Stimulated activated naive CD8-positive, alpha-beta T cell treated with anti-CD3 and anti-CD28 coated beads, Interleukin-15, amount 100 ng/mL, for 72 hours (primary cell): ENCODE results near the gene CD163L1.
A peak's percentile ranks its signal among the peaks of the same experiment; 100 is the strongest.
"Not testable (repeated sequence)": the region's sequence is repeated elsewhere in the genome, so short reads cannot be mapped to it uniquely, and the experiment has no call there.

Experiments
- ATAC-seq: fragments of 150-1000 bp; cut with Tn5 transposase; 2 replicates; pipeline ENCODE4 v1.10.0; 2021; ENCODE audit warnings: mild to moderate bottlenecking, moderate library complexity
- DNase-seq, 2 donors: peaks; one replicate each; pipeline ENCODE4 v3.0.0; 2021 to 2022
- H3K27ac Mint-ChIP-seq, 2 donors: one replicate each; pipeline ENCODE4 v1.8.0; 2022; ENCODE audit warnings: mild to moderate bottlenecking in 2 of 2, mixed read lengths in 2 of 2, moderate library complexity in 2 of 2
- H3K27me3 Mint-ChIP-seq: one replicate; pipeline ENCODE4 v1.8.0; 2022; ENCODE audit warnings: mixed read lengths
- H3K4me1 Mint-ChIP-seq: one replicate; pipeline ENCODE4 v1.8.0; 2022; ENCODE audit warnings: mild to moderate bottlenecking, mixed read lengths
- H3K4me3 Mint-ChIP-seq, 2 donors: one replicate each; pipeline ENCODE4 v1.8.0; 2022; ENCODE audit warnings: mild to moderate bottlenecking in 2 of 2, mixed read lengths in 2 of 2, moderate library complexity in 1 of 2
- H3K9me3 Mint-ChIP-seq, 2 donors: one replicate each; pipeline ENCODE4 v1.8.0; 2022; ENCODE audit warnings: mixed read lengths in 2 of 2

Gene CD163L1

DNA sequence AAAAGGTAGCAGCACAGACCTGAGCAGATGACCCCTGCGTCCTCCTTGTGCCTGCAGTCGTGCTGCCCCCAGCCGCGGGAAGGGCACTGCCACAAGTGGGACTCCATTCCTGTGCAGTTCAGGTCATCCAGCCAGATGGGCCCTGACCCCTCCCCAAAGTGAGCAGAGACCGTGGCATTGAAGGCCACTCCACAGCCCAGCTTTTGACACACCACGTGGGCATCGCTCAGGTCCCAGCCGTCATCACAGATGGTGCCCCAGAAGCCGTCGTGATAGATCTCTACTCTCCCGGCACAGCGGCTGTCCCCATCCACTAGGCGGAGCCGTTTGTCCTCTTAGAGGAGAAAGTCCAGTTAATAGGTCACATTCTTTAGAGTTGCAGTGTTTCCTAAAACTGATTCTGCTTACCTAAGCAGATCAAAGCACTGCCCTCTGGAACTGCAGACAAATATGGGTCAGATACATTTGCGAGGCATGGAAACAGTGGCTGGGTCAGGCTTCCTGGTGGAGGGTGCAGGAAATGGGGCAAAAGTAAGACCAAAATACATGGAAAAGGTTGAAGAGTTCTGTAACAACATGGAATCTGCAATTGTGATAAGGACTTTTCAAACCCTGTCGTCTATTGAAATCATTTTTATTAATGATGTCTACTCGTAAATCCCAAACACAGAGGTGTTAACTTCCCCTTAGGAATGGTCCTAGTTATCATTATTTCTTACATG is 69.4 kb downstream of the CD163L1 start:
- Mint-ChIP-seq H3K4me3 (no peak overlapping the region), H3K4me1 (no peaks in the 10 kb centered on the region), H3K27ac (no peak overlapping the region), H3K27me3 (peaks cover 27% of the 10 kb centered on the region), H3K9me3 (peaks cover 0 to 7% of the 10 kb centered on the region in 2 donors)
- DNase-seq, result peak; percentile 11 to 13
- ATAC-seq, result peak; percentile 46

DNA sequence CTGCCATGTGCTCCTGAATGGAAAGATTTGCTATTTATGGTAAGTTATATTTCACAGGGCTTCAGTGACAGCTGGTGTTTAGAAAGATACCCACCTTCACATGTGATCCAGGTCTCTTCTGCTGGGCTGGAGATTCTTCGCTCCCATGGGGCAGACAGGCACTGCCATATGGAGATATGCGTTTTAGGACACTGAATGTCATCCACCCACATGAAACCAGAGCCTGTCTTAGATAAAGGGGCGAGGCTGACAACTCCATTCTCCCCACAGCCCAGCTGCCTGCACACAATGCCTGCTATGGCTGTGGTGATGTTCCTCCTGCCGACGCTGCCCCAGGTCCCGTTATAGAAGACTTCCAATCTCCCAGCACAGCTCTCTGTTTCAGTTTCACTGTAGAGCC is 70.7 kb downstream of the CD163L1 start:
- Mint-ChIP-seq H3K4me1 (no peaks in the 10 kb centered on the region), H3K27ac (no peak overlapping the region), H3K4me3 (no peak overlapping the region), H3K27me3 (peaks cover 27% of the 10 kb centered on the region), H3K9me3 (peaks cover 0 to 7% of the 10 kb centered on the region in 2 donors)
- ATAC-seq (no peak), DNase-seq (no peak)

DNA sequence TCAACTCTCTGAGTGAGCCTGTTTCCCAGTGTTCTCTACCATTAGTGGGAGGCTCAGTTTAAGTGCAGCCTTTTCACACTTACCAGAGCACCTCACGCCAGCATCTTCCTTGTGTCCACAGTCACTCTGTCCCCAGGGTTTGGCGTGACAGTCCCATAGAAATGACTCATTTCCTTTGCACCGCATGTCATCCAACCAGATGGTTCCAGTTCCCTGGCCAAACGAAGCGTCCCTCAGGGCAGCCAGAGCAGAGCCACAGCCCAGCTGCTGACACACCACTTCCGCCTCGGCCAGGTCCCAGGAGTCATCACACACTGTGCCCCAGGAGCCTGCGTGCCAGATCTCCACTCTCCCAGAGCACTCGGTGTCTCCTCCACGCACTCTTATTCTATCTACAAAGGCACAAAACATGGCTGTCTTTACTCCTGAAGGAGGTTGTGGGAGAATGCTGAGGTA is 74.7 kb downstream of the CD163L1 start:
- ATAC-seq, result no peak
- Mint-ChIP-seq H3K4me3 (no peak overlapping the region), H3K9me3 (peaks cover 0 to 7% of the 10 kb centered on the region in 2 donors), H3K27ac (peak overlapping the region in 1 of 2 donors; percentile 22), H3K4me1 (no peaks in the 10 kb centered on the region), H3K27me3 (peaks cover 14% of the 10 kb centered on the region)
- DNase-seq, result no peak

DNA sequence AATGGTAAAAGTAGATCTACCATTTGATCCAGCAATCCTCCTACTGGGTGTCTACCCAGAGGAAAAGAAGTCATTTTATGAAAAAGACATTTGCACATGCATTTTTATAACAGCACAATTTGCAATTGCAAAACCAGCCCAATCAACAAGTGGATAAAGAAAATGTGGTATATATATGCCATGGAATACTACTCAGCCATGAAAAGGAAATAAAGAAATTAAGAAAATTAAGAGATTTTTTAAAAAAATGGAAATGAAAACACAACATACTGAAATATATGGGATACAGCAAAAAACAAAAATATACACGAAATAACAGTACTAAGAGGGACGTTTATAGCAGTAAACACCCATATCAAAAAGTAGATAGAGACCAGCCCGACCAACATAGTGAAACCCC is 81.2 kb downstream of the CD163L1 start:
- H3K4me1 Mint-ChIP-seq, result no peaks in the 10 kb centered on the region

DNA sequence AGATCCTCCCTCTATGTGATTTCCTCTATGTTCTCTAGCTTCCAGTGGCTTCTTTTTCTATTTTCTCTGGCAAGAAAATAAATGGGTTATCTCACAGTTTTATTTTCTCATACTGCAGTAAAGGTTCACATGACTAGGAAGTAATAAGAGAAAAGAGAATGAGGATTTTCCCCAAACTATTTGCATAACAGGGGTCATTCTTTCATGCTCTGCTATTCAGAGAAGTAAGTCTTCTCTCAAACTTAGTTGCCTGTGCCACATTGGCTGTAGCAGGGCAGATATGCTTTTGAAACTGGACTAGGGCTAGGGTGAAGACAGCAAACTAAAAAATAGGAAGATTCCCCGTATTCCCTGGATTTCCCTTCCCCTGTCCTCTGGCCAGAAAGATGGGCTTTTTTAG is 82.7 kb downstream of the CD163L1 start:
- H3K27ac Mint-ChIP-seq, result no peak overlapping the region
- no peaks in the 10 kb centered on the region for H3K9me3 Mint-ChIP-seq
- ATAC-seq, result no peak
- DNase-seq, result no peak
- no peaks in the 10 kb centered on the region for H3K27me3 Mint-ChIP-seq
- no peaks in the 10 kb centered on the region for H3K4me1 Mint-ChIP-seq
- no peak overlapping the region for H3K4me3 Mint-ChIP-seq

More for the DNA sequence above, 81.2 kb downstream of the CD163L1 start:
- Mint-ChIP-seq H3K9me3 (no peaks in the 10 kb centered on the region), H3K27ac (no peak overlapping the region), H3K4me3 (no peak overlapping the region), H3K27me3 (no peaks in the 10 kb centered on the region)
- ATAC-seq, result no peak
- no peak for DNase-seq

DNA sequence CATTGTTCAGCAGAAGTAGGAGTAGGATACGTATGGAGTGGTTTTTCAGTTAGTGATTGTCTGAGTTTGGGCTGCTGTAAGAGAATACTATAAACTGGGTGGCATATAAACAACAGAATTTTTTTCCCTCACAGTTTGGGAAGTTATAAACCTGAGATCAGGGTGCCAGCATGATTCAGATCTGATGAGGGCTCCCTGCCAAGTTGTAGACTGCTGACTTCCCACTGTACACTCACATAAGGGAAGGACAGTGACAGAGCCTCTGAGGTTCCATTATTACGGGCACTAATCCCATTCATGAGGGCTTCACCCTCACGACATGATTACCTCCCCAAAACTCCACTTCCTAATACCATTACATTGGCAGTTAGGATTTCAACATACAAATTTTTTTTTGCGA is 89.4 kb downstream of the CD163L1 start:
- no peak for DNase-seq
- no peak for ATAC-seq
- Mint-ChIP-seq H3K4me1 (no peaks in the 10 kb centered on the region), H3K27ac (no peak overlapping the region), H3K27me3 (peaks cover 12% of the 10 kb centered on the region), H3K9me3 (no peaks in the 10 kb centered on the region), H3K4me3 (no peak overlapping the region)

DNA sequence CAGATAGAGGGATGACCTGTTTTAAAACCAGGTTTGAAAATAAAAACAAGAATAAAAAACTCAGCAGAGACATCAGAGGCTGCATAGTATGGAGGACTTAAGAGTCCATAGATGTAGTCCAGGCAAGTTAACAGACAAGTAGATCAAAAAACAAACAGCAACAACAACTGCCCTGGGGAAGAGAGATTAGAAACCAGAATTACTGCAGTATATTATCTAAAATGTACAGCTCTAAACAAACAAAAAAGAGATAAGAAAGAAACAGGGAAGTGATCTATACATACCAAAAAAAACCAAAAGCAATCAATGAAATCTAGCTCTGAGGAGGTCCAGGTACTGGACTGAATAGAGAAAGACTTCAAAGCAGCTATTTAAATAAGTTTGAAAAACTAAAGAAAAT is 91.3 kb downstream of the CD163L1 start:
- H3K4me1 Mint-ChIP-seq, result no peaks in the 10 kb centered on the region

DNA sequence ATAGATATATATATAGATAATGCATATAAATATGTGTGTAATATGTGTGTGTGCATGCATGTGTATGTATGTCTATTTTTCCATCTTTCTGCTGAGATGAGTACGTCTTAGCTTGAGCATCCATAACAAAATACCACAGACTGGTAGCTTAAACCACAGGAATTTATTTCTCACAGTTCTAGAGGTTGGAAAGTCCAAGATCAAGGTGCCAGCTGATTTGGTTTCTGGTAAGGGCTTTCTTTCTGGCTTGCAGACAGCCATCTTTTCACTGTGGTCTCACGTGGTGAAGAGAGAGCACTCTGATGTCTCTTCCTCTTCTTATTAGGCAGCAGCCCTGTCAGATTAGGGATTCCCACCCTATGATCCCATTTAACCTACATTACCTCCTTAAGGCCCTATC is 92.8 kb downstream of the CD163L1 start:
- Mint-ChIP-seq H3K4me1 (peaks cover 6% of the 10 kb centered on the region), H3K9me3 (peaks cover 3 to 4% of the 10 kb centered on the region in 2 donors)

More for the DNA sequence above, 91.3 kb downstream of the CD163L1 start:
- H3K27me3 Mint-ChIP-seq, result peaks cover 12% of the 10 kb centered on the region
- H3K27ac Mint-ChIP-seq, result no peak overlapping the region
- H3K9me3 Mint-ChIP-seq, result no peaks in the 10 kb centered on the region
- ATAC-seq (no peak), DNase-seq (no peak)
- no peak overlapping the region for H3K4me3 Mint-ChIP-seq

DNA sequence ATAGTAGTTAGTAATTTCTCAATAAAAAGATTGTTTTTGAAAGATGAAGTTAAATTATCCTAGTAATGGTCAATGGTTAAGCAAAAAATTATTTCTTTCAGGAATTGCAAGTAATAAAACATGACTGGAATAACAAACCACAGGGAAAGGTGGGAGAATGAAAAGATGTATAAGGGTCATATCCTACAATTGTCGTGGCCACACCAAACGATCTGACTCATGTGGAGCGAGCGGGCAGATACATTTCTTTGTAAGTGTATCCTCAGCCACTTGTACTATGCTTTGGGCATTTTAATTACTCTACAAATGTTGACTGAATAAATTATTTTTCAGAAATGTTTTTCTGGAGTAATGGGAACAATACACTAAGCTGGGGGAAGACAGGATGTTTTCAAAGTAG is 94.5 kb downstream of the CD163L1 start:
- H3K9me3 Mint-ChIP-seq, result peaks cover 4 to 20% of the 10 kb centered on the region in 2 donors
- peaks cover 8% of the 10 kb centered on the region for H3K4me1 Mint-ChIP-seq
- DNase-seq, result no peak
- no peak overlapping the region for H3K4me3 Mint-ChIP-seq
- peaks cover 12% of the 10 kb centered on the region for H3K27me3 Mint-ChIP-seq
- H3K27ac Mint-ChIP-seq, result no peak overlapping the region
- ATAC-seq, result no peak

More for the DNA sequence above, 92.8 kb downstream of the CD163L1 start:
- no peak for ATAC-seq
- no peak overlapping the region for H3K4me3 Mint-ChIP-seq
- H3K27ac Mint-ChIP-seq, result no peak overlapping the region
- DNase-seq, result no peak
- peaks cover 12% of the 10 kb centered on the region for H3K27me3 Mint-ChIP-seq

DNA sequence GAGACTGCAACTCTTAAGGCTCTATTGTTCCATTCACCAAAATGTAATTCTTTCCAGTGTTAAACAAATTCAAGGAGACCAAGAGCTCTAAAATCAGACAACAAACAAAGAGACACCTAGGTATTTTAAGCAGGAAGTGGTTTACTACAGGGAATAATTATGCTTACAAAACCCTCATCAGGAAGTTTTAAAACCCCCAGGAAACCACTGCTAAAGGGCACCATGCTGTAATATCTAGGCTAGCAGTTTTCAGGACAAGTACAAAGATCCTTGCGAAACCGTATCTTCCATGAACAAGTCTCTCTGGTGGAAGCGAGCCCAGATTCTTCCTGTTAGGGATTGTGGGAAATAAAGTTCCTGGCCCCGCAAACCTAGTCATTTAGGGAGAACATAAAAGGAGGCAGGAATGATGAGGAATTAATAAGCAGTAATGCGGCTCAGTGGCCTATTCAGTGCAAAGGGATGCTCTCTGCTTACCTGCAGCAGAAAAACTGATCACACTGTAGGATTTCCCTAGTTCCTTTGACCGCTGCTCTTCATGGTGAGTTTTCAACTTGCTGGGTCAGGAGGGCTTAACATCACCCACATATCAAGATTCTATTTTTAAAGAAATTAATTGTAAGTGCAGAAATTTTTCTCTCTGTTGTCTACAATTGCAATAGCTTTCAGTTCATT is 97.3 kb downstream of the CD163L1 start:
- Mint-ChIP-seq H3K9me3 (peaks cover 10 to 38% of the 10 kb centered on the region in 2 donors), H3K4me1 (peaks cover 8% of the 10 kb centered on the region), H3K27me3 (no peaks in the 10 kb centered on the region), H3K27ac (peak overlapping the region in 1 of 2 donors; percentile 36), H3K4me3 (no peak overlapping the region)
- no peak for ATAC-seq
- DNase-seq, result no peak

DNA sequence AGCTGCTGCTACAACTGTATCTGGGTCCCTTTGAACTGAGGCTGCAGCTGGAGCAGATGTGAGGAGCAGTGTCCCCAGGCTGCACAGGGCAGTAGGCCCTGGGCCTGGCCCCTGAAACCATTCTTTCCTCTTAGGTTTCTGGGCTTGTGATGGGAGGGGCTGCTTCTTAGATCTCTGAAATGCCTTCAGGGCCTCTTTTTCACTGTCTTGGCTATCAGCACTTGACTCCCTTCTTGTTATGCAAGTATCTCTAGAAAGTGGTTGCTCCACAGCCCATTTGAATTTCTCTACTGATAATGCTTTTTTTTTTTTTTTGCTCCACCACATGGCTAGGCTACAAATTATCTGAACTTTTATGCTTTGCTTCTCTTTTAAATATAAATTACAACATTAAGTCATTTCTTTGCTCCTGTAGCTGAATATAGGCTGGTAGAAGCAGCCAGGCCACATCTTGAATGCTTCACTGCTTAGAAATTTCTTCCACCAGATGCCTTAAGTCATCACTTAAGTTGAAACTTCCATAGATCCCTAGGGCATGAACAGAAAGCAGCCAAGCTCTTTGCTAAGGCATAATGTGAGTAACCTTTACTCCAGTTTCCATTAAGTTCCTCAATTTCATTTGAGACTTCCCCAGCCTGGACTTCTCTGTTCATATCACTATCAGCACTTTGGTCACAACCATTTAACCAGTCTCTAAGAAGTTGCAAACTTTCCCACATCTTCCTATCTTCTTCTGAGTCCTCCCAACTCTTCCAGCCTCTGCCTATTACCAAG is 98.9 kb downstream of the CD163L1 start:
- H3K27me3 Mint-ChIP-seq, result no peaks in the 10 kb centered on the region
- no peak overlapping the region for H3K27ac Mint-ChIP-seq
- H3K9me3 Mint-ChIP-seq, result peaks cover 10 to 38% of the 10 kb centered on the region in 2 donors
- ATAC-seq, result no peak
- no peak overlapping the region for H3K4me3 Mint-ChIP-seq
- peaks cover 8% of the 10 kb centered on the region for H3K4me1 Mint-ChIP-seq
- no peak for DNase-seq

DNA sequence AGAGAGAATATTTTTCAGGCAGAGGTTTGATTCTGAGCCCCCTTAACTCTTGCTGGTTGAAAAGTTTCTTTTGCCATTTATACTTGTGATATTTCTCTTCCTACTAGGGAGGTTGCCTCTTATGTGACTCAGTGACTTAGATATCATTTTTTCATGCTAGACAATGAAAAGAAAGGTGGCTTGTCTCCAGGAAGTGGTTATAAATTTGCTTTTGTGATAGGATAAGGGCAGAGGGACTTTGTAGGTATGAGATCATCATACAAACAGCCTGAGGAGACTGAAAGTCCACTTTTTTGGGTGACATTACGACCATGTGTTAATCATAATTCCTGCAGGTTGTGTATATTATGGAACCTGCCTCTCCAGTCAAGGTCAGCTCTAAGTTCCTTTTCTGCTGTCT is 104.3 kb downstream of the CD163L1 start:
- no peak for DNase-seq
- H3K4me3 Mint-ChIP-seq, result no peak overlapping the region
- peaks cover 12 to 34% of the 10 kb centered on the region in 2 donors for H3K9me3 Mint-ChIP-seq
- H3K27me3 Mint-ChIP-seq, result no peaks in the 10 kb centered on the region
- ATAC-seq, result peak; percentile 46
- H3K27ac Mint-ChIP-seq, result no peak overlapping the region
- H3K4me1 Mint-ChIP-seq, result peaks cover 6% of the 10 kb centered on the region

DNA sequence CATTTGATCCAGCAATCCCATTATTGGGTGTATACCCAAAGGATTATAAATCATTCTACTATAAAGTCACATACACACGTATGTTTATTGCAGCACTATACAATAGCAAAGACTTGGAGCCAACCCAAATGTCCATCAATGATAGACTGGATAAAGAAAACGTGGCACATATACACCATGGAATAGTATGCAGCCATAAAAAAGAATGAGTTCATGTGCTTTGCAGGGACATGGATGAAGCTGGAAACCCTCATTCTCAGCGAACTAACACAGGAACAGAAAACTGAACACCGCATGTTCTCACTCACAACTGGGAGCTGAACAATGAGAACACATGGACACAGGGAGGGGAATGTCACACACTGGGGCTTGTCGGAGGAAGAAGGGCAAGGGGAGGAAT is 106.2 kb downstream of the CD163L1 start:
- H3K4me1 Mint-ChIP-seq, H3K27me3 Mint-ChIP-seq, H3K27ac Mint-ChIP-seq, DNase-seq, H3K4me3 Mint-ChIP-seq, ATAC-seq: not testable (repeated sequence)
- H3K9me3 Mint-ChIP-seq, result peaks cover 8 to 16% of the 10 kb centered on the region in 2 donors

DNA sequence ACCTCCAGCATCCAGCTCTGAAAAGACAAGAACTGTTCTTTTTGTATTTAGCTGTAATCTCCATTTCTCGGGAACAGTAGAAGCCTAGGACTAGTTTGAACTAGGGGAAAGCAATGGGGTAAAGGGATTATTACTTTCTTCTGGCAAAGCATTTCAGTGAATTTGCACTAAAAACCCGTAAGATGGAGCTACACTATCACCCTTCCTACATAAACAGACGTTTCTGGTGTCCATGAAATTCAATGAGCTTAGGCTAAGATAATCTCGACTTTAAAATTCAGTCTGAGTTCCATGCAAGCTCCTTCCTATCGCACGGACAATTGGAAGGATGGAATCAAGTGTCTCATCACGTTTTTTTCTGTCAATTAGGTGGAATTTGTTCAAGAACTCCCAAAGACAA is 116.0 kb downstream of the CD163L1 start:
- Mint-ChIP-seq H3K9me3 (peaks cover 0 to 15% of the 10 kb centered on the region in 2 donors), H3K27ac (no peak overlapping the region), H3K4me3 (no peak overlapping the region), H3K4me1 (no peaks in the 10 kb centered on the region), H3K27me3 (peaks cover 20% of the 10 kb centered on the region)
- no peak for DNase-seq
- no peak for ATAC-seq

DNA sequence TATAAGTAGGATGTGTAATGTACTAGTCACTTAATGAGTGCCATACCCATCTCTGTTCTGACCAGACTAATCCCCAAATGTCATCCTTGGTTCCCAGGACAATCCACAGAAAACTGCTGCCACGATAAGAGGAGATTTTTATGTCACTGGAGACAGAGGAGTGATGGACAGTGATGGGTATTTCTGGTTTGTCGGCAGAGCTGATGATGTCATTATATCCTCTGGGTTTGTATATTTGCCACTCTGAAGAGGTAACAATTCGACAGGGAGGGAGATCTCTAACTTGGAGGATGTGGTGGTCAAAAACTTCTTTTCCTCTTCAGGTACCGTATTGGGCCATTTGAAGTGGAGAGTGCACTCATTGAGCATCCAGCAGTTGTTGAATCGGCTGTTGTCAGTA is 119.8 kb downstream of the CD163L1 start:
- no peak overlapping the region for H3K4me3 Mint-ChIP-seq

DNA sequence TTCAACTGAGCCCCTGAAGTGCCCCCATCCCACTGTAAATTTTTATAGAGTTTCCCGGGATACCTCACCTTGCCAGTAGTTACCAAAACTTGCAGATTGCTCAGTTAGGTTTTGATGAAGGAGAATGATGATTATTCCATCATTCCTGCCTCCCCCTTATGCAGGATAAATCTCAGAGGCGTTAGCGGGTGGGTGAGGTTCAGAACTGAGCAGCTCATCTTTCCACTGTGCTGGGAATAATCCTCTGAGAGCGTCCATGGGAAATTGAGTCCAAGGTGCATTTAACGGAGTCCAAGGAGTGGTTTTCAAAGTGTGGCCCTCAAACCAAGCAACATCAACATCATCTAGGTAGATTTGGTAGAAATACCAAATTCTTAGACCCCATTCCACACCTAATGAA is 121.4 kb downstream of the CD163L1 start:
- H3K27me3 Mint-ChIP-seq, result peaks cover 4% of the 10 kb centered on the region
- no peak overlapping the region for H3K27ac Mint-ChIP-seq
- no peak overlapping the region for H3K4me3 Mint-ChIP-seq
- ATAC-seq (no peak), DNase-seq (no peak)
- H3K4me1 Mint-ChIP-seq, result no peaks in the 10 kb centered on the region
- no peaks in the 10 kb centered on the region for H3K9me3 Mint-ChIP-seq

More for the DNA sequence above, 119.8 kb downstream of the CD163L1 start:
- ATAC-seq (no peak), DNase-seq (no peak)
- H3K27ac Mint-ChIP-seq, result no peak overlapping the region
- no peaks in the 10 kb centered on the region for H3K9me3 Mint-ChIP-seq
- H3K27me3 Mint-ChIP-seq, result peaks cover 12% of the 10 kb centered on the region
- no peaks in the 10 kb centered on the region for H3K4me1 Mint-ChIP-seq
